B cell (primary cell): ENCODE data around the gene DTNBP1. TPM values are rescaled to one million over a fixed set of nuclear protein-coding genes. Genes with fewer than 3 reads are reported as not detected.

ENCODE experiments used
- ATAC-seq: fragments of 200-7000 bp; cut with Tn5 transposase; one replicate; pipeline ENCODE4 v1.10.0; 2021; ENCODE audit warnings: low read depth, mild to moderate bottlenecking, moderate number of reproducible peaks, moderate library complexity
- CTCF ChIA-PET: fragments of 350-600 bp; sonication (Branson Sonifier 250); formaldehyde crosslinking; loops from one replicate; lab custom pipeline; 2021; ENCODE audit warnings: antibody characterized with exemption, inconsistent platforms; lab: Charles Lee
- POLR2A ChIA-PET: fragments of 350-600 bp; sonication (Branson Sonifier 250); formaldehyde crosslinking; loops from one replicate; lab custom pipeline; 2021; ENCODE audit warnings: antibody characterized with exemption; lab: Charles Lee
- DNase-seq: peaks from one replicate; pipeline ENCODE4 v3.0.0; 2013
- H2AFZ ChIP-seq: 2 replicates; pipeline ENCODE4 v1.6.1; 2012; ENCODE audit warnings: mild to moderate bottlenecking, low read depth, low read length; ENCODE audit not compliant: insufficient read depth, poor library complexity, severe bottlenecking
- H3K27ac ChIP-seq, 2 donors: 1 replicate in 1 of 2; 2 replicates in 1 of 2; pipeline ENCODE4 v1.5.1; 2012 to 2013; ENCODE audit warnings: low read length in 2 of 2, mild to moderate bottlenecking in 2 of 2, moderate library complexity in 1 of 2
- H3K27me3 ChIP-seq, 4 experiments: fragments of 200-600 bp in 1 of 4; sonication (generic) in 1 of 4; replicated peaks in 1 of 4; 1 replicate in 2 of 4; 2 replicates in 2 of 4; pipeline versions ENCODE4 v1.6.1 to v1.7.0; 2013 to 2016; ENCODE audit warnings: low read length in 3 of 4, mild to moderate bottlenecking in 2 of 4, mixed read lengths in 1 of 4, moderate library complexity in 1 of 4; ENCODE audit not compliant: insufficient read depth in 4 of 4, control insufficient read depth in 3 of 4; ENCODE audit errors: control extremely low read depth in 1 of 4
- H3K36me3 ChIP-seq, 2 experiments: replicated peaks in 1 of 2; 1 replicate in 1 of 2; 2 replicates in 1 of 2; pipeline versions ENCODE4 v1.6.1 to v1.7.1; 2013; ENCODE audit warnings: low read length in 1 of 2; ENCODE audit not compliant: insufficient read depth in 2 of 2, control insufficient read depth in 1 of 2; ENCODE audit errors: control extremely low read depth in 1 of 2, extremely low read depth in 1 of 2
- H3K4me1 ChIP-seq, 2 donors: fragments of 200-600 bp in 1 of 2; sonication (generic) in 1 of 2; 1 replicate in 1 of 2; 2 replicates in 1 of 2; pipeline versions ENCODE4 v1.5.1 to v1.6.1; 2013 to 2017; ENCODE audit warnings: low read length in 2 of 2; ENCODE audit not compliant: control insufficient read depth in 2 of 2, insufficient read depth in 2 of 2
- H3K4me2 ChIP-seq: replicated peaks from 2 replicates; pipeline ENCODE3; 2012; ENCODE audit warnings: mild to moderate bottlenecking, low read depth, low read length; ENCODE audit not compliant: poor library complexity, severe bottlenecking
- H3K4me3 ChIP-seq, 5 experiments: fragments of 200-600 bp in 1 of 5; sonication (generic) in 1 of 5; 1 replicate in 3 of 5; 2 replicates in 2 of 5; pipeline versions ENCODE4 v1.5.1 to v1.7.0; 2011 to 2016; ENCODE audit warnings: low read length in 4 of 5, mild to moderate bottlenecking in 4 of 5, low read depth in 2 of 5, control low read depth in 1 of 5, moderate library complexity in 1 of 5; ENCODE audit not compliant: insufficient read depth in 1 of 5; ENCODE audit errors: control extremely low read depth in 1 of 5, extremely low read depth in 1 of 5
- H3K79me2 ChIP-seq: fragments of 200-600 bp; sonication (generic); one replicate; pipeline ENCODE4 v1.6.0; 2016; ENCODE audit warnings: low read length; ENCODE audit not compliant: control insufficient read depth, insufficient read depth
- H3K9ac ChIP-seq: fragments of 200-600 bp; sonication (generic); 2 replicates; pipeline ENCODE4 v1.6.1; 2017; ENCODE audit warnings: mild to moderate bottlenecking, low read length, moderate library complexity
- H3K9me3 ChIP-seq, 3 donors: one replicate each; pipeline versions ENCODE4 v1.6.1 to v1.7.1; 2013; ENCODE audit warnings: low read length in 2 of 3; ENCODE audit not compliant: control insufficient read depth in 2 of 3, insufficient read depth in 1 of 3; ENCODE audit errors: control extremely low read depth in 1 of 3
- H4K20me1 ChIP-seq: 2 replicates; pipeline ENCODE4 v1.6.0; 2012; ENCODE audit warnings: mild to moderate bottlenecking, low read length; ENCODE audit not compliant: insufficient read depth, control insufficient read depth, poor library complexity, severe bottlenecking
- H3K27ac Mint-ChIP-seq: one replicate; pipeline ENCODE4 v1.8.0; 2021; ENCODE audit warnings: mixed read lengths
- H3K27me3 Mint-ChIP-seq: one replicate; pipeline ENCODE4 v1.8.0; 2021; ENCODE audit warnings: mixed read lengths
- H3K4me1 Mint-ChIP-seq: one replicate; pipeline ENCODE4 v1.8.0; 2021; ENCODE audit warnings: mixed read lengths
- H3K4me3 Mint-ChIP-seq: one replicate; pipeline ENCODE4 v1.8.0; 2021; ENCODE audit warnings: mixed read lengths
- H3K9me3 Mint-ChIP-seq: one replicate; pipeline ENCODE4 v1.8.0; 2022; ENCODE audit warnings: mixed read lengths; ENCODE audit not compliant: insufficient read depth
- CTCF ChIP-seq: fragments of 200-600 bp; IDR thresholded peaks from one replicate; pipeline ENCODE4 v1.8.0; 2022; ENCODE audit warnings: antibody characterized with exemption, mild to moderate bottlenecking
- EZH2 ChIP-seq: IDR thresholded peaks from 2 replicates; pipeline ENCODE4 v1.6.1; 2012; ENCODE audit warnings: borderline replicate concordance, low read depth, mild to moderate bottlenecking, moderate library complexity, low read length; ENCODE audit not compliant: insufficient read depth, poor library complexity, severe bottlenecking
- WGBS: methylation state at CpG from one replicate; pipeline ENCODE4 v1.1.5; 2013; ENCODE audit warnings: missing lambda C conversion rate; ENCODE audit not compliant: insufficient coverage; 5-methylcytosine and 5-hydroxymethylcytosine counted together
- intact Hi-C: fragments of 100-400 bp; cut with micrococcal nuclease; formaldehyde crosslinking; loops from one replicate; pipeline ENCODE4 v1.10.0; 2022
- polyA plus RNA-seq: library from polyadenylated mRNA; depleted of rRNA; stranded (reverse); fragments of >200 nt; gene quantifications from 2 replicates; pipeline ENCODE4 v1.2.3, GENCODE V29; 2012
- total RNA-seq, 2 donors: library from RNA; stranded (reverse); fragments of 120-200 nt in 1 of 2; gene quantifications; 1 replicate in 1 of 2; 2 replicates in 1 of 2; pipeline versions ENCODE4 v1.2.3 to v1.2.4, GENCODE V29; 2013 to 2022

The DTNBP1 gene
- total and polyA plus RNA-seq, 2 donors (not counting 1 experiment from before 2014, with no cell fraction given), result 31.4 to 73.0 TPM

GRCh38 chr6:15493437-15494168, 169.2 kb downstream of the DTNBP1 start:
- ChIA-PET CTCF (interaction anchor here (1.2 kb wide), 1 partner anchor 1282 kb away, joined by 3 read pairs; no protein-coding TSS in a partner anchor), POLR2A (no interaction called here)
- Mint-ChIP-seq H3K27me3 (no peaks in the 10 kb centered on the region), H3K27ac (no peak overlapping the region), H3K4me1 (peaks cover 33% of the 10 kb centered on the region), H3K4me3 (no peak overlapping the region), H3K9me3 (no peaks in the 10 kb centered on the region)
- TF ChIP-seq EZH2 (no peak), CTCF (no peak)
- peaks cover 66% of the 10 kb centered on the region for H3K79me2 ChIP-seq
- peaks cover 35% of the 10 kb centered on the region for H4K20me1 ChIP-seq
- no peak overlapping the region for H2AFZ ChIP-seq
- peaks cover 15 to 18% of the 10 kb centered on the region in 2 donors for H3K4me1 ChIP-seq
- no peak overlapping the region for H3K4me3 ChIP-seq
- no peaks in the 10 kb centered on the region for H3K27me3 ChIP-seq
- no peak for DNase-seq
- intact Hi-C loops, result no loop called here
- no peak overlapping the region for H3K9ac ChIP-seq
- 97% methylated on average over 7 of the region's 9 CpGs for WGBS
- H3K36me3 ChIP-seq, result peaks cover 4 to 39% of the 10 kb centered on the region in 2 experiments
- ATAC-seq, result no peak
- no peaks in the 10 kb centered on the region for H3K9me3 ChIP-seq
- H3K4me2 ChIP-seq, result no peak overlapping the region
- no peak overlapping the region for H3K27ac ChIP-seq

GRCh38 chr6:15491986-15492269, 170.9 kb downstream of the DTNBP1 start:
- no peak overlapping the region for H3K4me2 ChIP-seq
- no peak overlapping the region for H3K27ac ChIP-seq
- H3K9me3 ChIP-seq, result no peaks in the 10 kb centered on the region
- H3K36me3 ChIP-seq, result peaks cover 11 to 42% of the 10 kb centered on the region in 2 experiments
- POLR2A ChIA-PET, result no interaction called here
- H3K4me3 ChIP-seq, result no peak overlapping the region
- Mint-ChIP-seq H3K4me3 (no peak overlapping the region), H3K9me3 (no peaks in the 10 kb centered on the region), H3K27me3 (no peaks in the 10 kb centered on the region), H3K27ac (no peak overlapping the region), H3K4me1 (peaks cover 33% of the 10 kb centered on the region)
- peaks cover 35% of the 10 kb centered on the region for H4K20me1 ChIP-seq
- no peak overlapping the region for H3K9ac ChIP-seq
- TF ChIP-seq CTCF, result no peak
- TF ChIP-seq EZH2, result no peak
- intact Hi-C loops, result loop anchor here (1.0 kb wide), 3 partner anchors 131 to 1583 kb away; no protein-coding TSS in a partner anchor
- peaks cover 15 to 18% of the 10 kb centered on the region in 2 donors for H3K4me1 ChIP-seq
- CTCF ChIA-PET, result interaction anchor here (1.1 to 1.6 kb wide), 5 partner anchors 13 to 1583 kb away, joined by 3 to 9 read pairs (median 3); no protein-coding TSS in a partner anchor
- no peaks in the 10 kb centered on the region for H3K27me3 ChIP-seq
- DNase-seq (no peak), ATAC-seq (no peak)
- peaks cover 51% of the 10 kb centered on the region for H3K79me2 ChIP-seq
- WGBS, result 100% methylated on average over 4 of the region's 5 CpGs
- no peak overlapping the region for H2AFZ ChIP-seq
